Psoas muscle (tissue), 8 donors: ENCODE results near the gene ZNF212. TPM values are rescaled to one million over a fixed set of nuclear protein-coding genes. Genes with fewer than 3 reads are reported as not detected.

ENCODE experiments used
- ATAC-seq, 4 donors: fragments of 200-7000 bp; cut with Tn5 transposase; one replicate each; pipeline ENCODE4 v1.9.1; 2020; ENCODE audit warnings: moderate library complexity in 3 of 4, mild to moderate bottlenecking in 2 of 4
- DNase-seq, 2 donors: peaks; one replicate each; pipeline ENCODE4 v3.0.0-alpha.2; 2020
- H3K27ac ChIP-seq: fragments of 200-600 bp; one replicate; pipeline ENCODE4 v1.8.0; 2022
- H3K27me3 ChIP-seq, 3 donors: fragments of 200-600 bp in 1 of 3; one replicate each; pipeline versions ENCODE4 v1.6.1 to v1.8.0; 2013 to 2022; ENCODE audit warnings: low read length in 2 of 3, mild to moderate bottlenecking in 2 of 3, moderate library complexity in 1 of 3; ENCODE audit not compliant: insufficient read depth in 3 of 3
- H3K36me3 ChIP-seq, 2 donors: fragments of 200-600 bp in 1 of 2; one replicate each; pipeline versions ENCODE4 v1.6.1 to v1.8.0; 2013 to 2022; ENCODE audit warnings: low read depth in 1 of 2, mild to moderate bottlenecking in 1 of 2, moderate library complexity in 1 of 2; ENCODE audit not compliant: insufficient read depth in 1 of 2
- H3K4me1 ChIP-seq: fragments of 200-600 bp; one replicate; pipeline ENCODE4 v1.8.0; 2022
- H3K4me3 ChIP-seq: fragments of 200-600 bp; one replicate; pipeline ENCODE4 v1.8.0; 2022; ENCODE audit warnings: mild to moderate bottlenecking
- H3K9me3 ChIP-seq: fragments of 200-600 bp; one replicate; pipeline ENCODE4 v1.8.0; 2022
- WGBS, 3 donors: extraction: QIAGEN DNeasy Blood & Tissue Kit; methylation state at CpG; one replicate each; pipeline versions ENCODE4 v1.1.6 to v1.1.7; 2013; 5-methylcytosine and 5-hydroxymethylcytosine counted together
- intact Hi-C, 2 donors: fragments of 100-400 bp; cut with DNase I; formaldehyde crosslinking; loops; one replicate each; pipeline versions ENCODE4 v1.11.0 to v1.14.2; 2022
- polyA plus RNA-seq, 3 donors: library from polyadenylated mRNA; stranded (reverse); fragments of 200-250 nt; gene quantifications; one replicate each; pipeline ENCODE4 v1.2.3, GENCODE V29; 2013
- total RNA-seq, 4 donors: library from RNA; stranded (reverse); fragmentation: NEBNext Ultra II Directional in 2 of 4; extraction: Animal tissue kit (Norgen Biotek cat#: 25700) in 2 of 4; gene quantifications; one replicate each; pipeline versions ENCODE4 v1.2.1 to v1.2.4, GENCODE V29; 2021 to 2023
- TF ChIP-seq, protein P1 (sequence below): fragments of 200-600 bp; IDR thresholded peaks from one replicate; pipeline ENCODE4 v1.8.0; 2022; ENCODE audit warnings: antibody characterized with exemption
- donor health status: healthy with polysubstance abuse.
- donor health status: DM: no; HTN: no; CAD: no; lungs with moderate emphysema.
- donor health status: Bipolar disorder and iron deficiency.
- donor health status: healthy.
- donor health status: DM: yes; HTN: yes; CAD: no.
- donor health status: DM: no; HTN: no; CAD: no.
- donor health status: DM: no; HTN: no; CAD: no.
- donor health status: DM: yes; HTN: yes; CAD: no.

Gene ZNF212
- total and polyA plus RNA-seq, 7 donors = 3.1 to 6.4 (median 4.3) TPM

DNA sequence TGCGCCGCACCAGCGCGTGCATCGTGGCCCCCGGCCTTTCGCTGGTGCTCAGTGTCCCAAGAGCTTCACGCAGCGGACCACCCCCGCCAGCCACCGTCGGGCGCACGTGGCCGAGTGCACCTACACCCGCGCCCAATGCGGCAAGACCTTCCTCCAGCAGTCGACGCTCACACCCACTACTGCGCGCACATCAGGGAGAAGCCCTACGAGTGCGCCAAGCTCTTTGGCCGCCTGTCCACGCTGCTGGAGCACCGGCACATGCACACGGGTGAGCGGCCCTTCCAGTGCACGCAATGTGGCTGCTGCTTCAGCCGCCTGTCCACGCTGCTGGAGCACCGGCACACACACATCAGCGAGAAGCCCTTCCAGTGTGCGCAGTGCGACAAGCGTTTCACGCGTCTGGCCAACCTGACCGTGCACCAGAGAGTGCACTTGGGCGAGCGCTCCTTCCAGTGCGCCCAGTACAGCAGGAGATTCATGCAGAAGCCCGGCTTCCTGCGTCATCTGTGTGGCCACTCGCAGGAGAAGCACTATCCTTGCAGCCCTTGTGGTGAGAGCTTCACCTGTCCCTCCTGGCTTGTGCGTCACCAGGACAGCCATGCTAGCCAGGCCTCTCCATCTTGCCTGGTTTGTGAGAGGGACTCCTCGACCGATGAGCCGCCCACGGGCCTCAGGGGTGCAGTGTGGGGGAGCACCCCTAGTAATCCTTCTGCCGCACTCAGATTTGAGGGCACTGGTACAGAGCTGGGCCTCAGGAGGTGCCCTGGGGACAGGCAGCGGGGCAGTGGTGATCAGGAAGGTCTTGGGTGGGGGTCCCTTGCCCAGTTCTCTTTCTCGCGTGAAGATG, 55.4 kb downstream of the ZNF212 start:
- H3K4me3 ChIP-seq = no peak overlapping the region
- intact Hi-C loops = no loop called here
- no peaks in the 10 kb centered on the region for H3K9me3 ChIP-seq
- TF ChIP-seq, protein P1, sequence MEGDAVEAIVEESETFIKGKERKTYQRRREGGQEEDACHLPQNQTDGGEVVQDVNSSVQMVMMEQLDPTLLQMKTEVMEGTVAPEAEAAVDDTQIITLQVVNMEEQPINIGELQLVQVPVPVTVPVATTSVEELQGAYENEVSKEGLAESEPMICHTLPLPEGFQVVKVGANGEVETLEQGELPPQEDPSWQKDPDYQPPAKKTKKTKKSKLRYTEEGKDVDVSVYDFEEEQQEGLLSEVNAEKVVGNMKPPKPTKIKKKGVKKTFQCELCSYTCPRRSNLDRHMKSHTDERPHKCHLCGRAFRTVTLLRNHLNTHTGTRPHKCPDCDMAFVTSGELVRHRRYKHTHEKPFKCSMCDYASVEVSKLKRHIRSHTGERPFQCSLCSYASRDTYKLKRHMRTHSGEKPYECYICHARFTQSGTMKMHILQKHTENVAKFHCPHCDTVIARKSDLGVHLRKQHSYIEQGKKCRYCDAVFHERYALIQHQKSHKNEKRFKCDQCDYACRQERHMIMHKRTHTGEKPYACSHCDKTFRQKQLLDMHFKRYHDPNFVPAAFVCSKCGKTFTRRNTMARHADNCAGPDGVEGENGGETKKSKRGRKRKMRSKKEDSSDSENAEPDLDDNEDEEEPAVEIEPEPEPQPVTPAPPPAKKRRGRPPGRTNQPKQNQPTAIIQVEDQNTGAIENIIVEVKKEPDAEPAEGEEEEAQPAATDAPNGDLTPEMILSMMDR = no peak
- WGBS, 3 donors = 96 to 97% (median 97%) methylated on average over 55 of the region's 55 CpGs
- H3K4me1 ChIP-seq = no peaks in the 10 kb centered on the region
- no peaks in the 10 kb centered on the region for H3K27me3 ChIP-seq
- no peak overlapping the region for H3K27ac ChIP-seq
- DNase-seq (no peak), ATAC-seq (no peak)
- peaks cover 0 to 30% of the 10 kb centered on the region in 2 donors for H3K36me3 ChIP-seq

DNA sequence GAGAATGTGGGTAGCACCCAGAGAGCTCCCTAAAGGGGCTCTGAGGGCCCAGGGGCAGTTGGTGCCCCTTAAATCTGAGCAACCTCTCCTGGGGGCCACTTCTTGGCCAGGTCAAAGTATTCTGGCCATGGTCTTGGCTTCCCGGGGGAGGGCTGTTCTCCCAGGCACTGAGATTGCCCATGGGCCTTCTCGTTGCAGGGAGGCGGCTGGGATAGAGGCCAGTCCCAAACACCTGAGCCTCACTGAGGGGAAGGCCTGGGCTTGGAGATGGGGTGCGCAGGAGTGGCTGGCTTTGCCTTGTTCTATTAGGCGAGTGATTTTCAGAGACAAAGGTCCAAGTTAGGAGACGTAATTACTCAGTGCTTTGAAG, 56.0 kb downstream of the ZNF212 start:
- Histone ChIP-seq H3K27ac (no peak overlapping the region), H3K9me3 (no peaks in the 10 kb centered on the region), H3K36me3 (peaks cover 0 to 30% of the 10 kb centered on the region in 2 donors), H3K27me3 (no peaks in the 10 kb centered on the region), H3K4me3 (no peak overlapping the region), H3K4me1 (no peaks in the 10 kb centered on the region)
- WGBS, 3 donors = 88 to 94% (median 94%) methylated on average over 6 of the region's 6 CpGs
- TF ChIP-seq, protein P1 = no peak
- DNase-seq (no peak), ATAC-seq (no peak)
- intact Hi-C loops = no loop called here

DNA sequence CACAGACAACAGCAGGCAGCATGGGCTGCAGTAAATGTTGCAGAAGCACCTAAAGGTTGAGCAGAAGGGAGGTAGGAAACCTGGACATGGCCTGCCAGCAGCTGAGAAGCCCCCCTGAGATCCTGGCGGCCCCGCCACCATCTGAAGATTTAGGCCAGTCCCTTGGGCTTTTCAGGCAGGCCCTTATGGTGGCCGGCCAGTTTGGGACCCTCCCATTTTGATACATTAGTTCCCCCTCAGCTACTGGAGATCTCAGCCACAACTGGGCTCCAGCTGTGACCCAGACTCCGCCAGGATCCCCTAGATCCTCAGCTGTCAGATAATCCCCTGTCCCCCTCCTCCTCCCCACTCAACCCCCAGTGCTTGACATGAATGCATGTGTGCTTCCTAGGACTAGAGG, 56.9 kb downstream of the ZNF212 start:
- Histone ChIP-seq H3K36me3 (peaks cover 0 to 30% of the 10 kb centered on the region in 2 donors), H3K27ac (no peak overlapping the region), H3K9me3 (no peaks in the 10 kb centered on the region), H3K27me3 (no peaks in the 10 kb centered on the region), H3K4me3 (no peak overlapping the region), H3K4me1 (no peaks in the 10 kb centered on the region)
- no peak for DNase-seq
- intact Hi-C loops = no loop called here
- no peak for ATAC-seq
- TF ChIP-seq, protein P1 = no peak
- 66 to 88% (median 78%) methylated on average over 2 to 4 of the region's 4 CpGs for WGBS, 3 donors

DNA sequence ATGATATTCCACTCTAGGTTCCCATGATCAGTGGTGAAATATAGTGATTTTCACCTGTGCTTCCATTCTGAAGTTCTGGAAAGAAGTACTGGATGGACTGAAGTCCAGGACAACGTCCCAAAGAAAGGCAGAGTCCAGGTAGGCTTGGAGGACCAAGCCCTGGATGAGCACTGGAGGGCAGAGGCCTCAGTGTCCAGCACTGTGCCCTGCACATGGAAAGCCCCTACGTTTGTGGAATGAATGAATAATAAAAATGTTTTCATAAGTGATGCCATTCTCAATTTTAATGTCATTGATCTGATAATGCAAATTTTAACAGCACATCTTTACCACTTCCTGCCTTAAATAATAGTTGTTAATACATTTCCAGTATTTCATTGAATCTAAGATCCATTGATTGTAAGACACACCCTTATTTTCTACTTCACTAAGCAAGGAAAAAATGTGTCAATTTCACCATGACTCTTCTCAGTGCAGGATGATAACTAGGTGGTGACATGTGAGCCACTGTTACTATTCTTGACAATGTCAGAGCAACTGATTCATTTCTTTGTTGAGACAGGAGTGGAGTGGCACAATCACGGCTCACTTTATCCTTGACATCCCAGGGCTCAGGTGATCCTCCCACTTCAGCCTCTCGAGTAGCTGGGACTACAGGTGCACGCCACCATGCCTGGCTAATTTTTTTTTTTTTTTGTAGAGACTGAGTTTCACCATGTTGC, 57.7 kb downstream of the ZNF212 start:
- H3K27me3 ChIP-seq = no peaks in the 10 kb centered on the region
- no peaks in the 10 kb centered on the region for H3K4me1 ChIP-seq
- TF ChIP-seq, protein P1 = no peak
- H3K4me3 ChIP-seq = no peak overlapping the region
- DNase-seq (no peak), ATAC-seq (peak in 1 of 4 donors; percentile 66)
- H3K9me3 ChIP-seq = no peaks in the 10 kb centered on the region
- intact Hi-C loops = no loop called here
- 67 to 77% (median 71%) methylated on average over 5 of the region's 5 CpGs for WGBS, 3 donors
- H3K27ac ChIP-seq = no peak overlapping the region
- H3K36me3 ChIP-seq = peaks cover 0 to 26% of the 10 kb centered on the region in 2 donors
